HG03060 (cell line): ENCODE measurements around the gene TAF6.

Experiments
- ATAC-seq: cut with Tn5 transposase; IDR thresholded peaks from one replicate; pipeline ENCODE4 v1.9.1; 2021; ENCODE audit warnings: low read depth, moderate number of reproducible peaks; ENCODE audit not compliant: unreplicated experiment

TAF6 gene

DNA sequence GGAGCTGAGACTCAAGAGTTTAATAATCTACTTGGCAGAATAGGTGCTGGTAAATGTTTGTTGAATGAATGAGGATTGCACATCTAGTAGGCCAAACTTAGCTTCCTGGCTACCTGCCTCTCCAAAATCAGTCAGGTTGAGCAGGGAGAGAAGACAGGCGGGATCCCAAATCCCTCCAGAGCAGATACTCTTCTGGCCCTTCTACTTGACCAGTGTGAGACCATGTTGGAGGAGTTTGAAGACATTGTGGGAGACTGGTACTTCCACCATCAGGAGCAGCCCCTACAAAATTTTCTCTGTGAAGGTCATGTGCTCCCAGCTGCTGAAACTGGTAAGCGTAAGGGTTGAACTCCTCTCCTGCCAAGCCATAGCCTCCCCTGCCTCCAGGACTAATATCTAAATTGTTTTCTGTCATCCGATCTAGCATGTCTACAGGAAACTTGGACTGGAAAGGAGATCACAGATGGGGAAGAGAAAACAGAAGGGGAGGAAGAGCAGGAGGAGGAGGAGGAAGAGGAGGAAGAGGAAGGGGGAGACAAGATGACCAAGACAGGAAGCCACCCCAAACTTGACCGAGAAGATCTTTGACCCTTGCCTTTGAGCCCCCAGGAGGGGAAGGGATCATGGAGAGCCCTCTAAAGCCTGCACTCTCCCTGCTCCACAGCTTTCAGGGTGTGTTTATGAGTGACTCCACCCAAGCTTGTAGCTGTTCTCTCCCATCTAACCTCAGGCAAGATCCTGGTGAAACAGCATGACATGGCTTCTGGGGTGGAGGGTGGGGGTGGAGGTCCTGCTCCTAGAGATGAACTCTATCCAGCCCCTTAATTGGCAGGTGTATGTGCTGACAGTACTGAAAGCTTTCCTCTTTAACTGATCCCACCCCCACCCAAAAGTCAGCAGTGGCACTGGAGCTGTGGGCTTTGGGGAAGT, 5.4 kb upstream of the TAF6 start:
- no peak for ATAC-seq

DNA sequence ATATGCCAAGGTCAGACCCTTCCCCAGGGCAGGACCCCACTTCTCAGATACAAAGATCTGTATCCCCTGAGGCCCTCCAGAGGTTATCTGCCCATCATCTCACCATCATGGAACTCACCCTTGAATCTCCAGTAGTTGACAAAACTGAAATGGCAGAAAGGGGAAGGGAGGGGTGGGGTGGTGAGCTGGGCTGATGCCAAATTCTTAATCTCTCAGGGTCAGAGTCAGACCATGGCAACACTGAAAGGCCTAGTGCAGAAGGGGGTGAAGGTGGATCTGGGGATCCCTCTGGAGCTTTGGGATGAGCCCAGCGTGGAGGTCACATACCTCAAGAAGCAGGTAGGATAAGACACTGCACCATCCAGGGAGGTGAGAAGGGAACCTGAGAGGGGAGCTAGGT, 3.4 kb upstream of the TAF6 start:
- no peak for ATAC-seq

DNA sequence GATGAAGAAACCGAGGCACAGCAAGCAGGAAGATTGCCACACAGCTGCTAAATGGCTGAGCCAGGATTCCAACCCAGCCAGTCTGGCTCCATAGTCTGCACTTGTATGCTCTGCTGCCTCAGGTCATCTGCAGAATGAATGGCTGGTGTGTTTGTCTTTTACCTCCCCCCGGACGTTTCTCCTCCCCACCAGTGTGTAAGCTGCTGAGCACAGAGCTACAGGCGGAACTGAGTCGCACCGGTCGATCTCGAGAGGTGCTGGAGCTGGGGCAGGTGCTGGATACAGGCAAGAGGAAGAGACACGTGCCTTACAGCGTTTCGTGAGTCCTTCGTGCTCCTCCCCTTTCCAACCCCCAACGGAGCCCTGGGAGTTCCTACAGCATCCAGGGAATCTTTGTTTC, 2.9 kb upstream of the TAF6 start:
- ATAC-seq = no peak

DNA sequence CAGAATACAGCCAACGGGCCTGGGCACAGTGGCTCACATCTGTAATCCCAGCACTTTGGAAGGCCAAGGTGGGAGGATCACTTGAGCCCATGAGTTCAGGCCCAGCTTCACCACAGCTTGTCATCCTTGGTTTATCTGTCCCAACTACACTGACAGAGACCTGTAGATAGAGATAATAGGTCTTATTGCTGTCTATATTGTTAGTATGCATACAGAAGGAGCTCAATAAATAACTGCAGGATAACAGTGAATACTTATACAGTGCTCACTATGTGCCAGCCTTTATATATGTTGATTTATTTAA, 1.5 kb upstream of the TAF6 start:
- ATAC-seq = no peak

DNA sequence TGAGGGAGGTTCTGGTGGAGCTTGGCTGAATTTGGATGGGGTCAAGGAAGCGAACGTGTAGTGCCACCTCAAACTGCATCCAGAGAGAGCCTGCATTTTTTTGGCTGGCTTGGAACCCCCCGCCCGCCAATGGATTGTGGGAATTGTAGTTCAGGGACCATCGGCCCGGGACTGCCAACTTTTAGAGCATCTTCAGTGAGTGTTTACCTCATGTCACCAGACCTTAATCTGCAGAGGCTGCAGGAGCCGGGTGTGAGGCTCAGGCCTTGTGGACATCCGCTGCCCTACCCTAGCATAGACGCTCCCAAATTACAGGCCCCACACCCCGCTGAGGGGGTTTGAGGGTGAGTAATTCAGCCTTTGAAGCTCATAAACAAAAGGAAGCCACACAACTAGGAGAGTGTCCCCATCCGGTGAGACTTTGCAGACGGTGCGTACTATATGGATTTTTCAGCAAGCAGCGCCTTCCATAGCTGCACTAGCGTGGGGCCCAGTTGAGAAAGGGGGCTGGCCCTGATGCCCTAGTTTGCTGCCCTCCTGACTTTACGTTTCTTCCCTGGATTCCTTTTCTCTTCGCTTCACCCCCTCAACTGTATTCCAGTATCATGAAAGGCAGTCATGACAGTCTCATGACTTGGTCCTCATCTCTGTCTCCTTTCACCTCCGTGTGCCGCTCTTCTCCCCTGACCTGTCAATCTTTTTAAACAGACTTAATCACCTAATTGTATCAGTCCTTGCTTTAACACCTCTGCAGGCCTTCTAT, 993 bp upstream of the TAF6 start:
- ATAC-seq = no peak

DNA sequence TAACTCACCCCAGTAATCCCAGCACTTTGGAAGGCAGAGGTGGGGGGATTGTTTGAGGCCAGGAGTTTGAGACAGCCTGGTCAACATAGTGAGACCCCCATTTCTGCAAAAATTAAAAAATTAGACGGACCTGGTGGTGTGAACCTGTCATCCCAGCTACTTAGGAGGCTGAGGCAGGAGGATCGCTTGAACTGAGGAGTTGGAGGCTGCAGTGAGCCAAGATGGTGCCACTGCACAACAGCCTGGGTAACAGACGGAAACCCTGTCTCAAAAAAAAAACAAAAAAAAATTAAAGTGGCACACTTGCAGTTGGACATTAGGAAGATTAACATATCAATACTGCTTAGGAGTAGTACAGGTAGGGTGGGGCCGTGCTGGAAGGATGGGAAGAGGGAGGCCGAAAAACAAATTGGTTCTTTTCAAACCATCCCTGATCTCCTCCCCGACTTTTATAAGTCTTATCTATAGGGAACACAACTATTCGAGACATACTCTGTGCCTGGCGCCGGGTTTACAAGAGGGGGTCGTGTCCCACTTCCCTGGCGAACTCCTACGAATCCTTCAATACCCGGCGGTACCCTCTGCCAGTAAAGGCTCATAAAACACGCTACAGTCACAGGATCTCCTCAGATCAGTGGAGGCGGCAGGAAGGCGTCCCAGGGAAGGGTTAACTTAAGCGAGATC, 628 bp downstream of the TAF6 start:
- ATAC-seq = no peak

DNA sequence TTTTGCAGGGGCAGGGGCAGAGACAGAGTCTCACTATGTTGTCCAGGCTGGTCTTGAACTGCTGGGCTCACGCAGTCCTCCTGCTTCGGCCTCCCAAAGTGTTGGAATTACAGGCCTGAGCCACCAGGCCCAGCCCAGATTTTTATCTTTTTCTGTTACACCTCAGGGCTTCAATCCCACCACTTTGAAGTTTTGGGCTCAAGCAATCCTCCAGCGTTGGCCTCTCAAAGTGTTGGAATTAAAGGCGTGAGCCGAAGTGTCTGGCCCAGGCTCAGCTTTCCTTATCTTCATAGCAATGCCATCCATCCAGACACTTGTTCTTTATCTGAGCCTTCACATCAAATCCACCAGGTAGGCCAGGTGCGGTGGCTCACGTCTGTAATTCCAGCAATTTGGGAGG, 4.1 kb downstream of the TAF6 start:
- ATAC-seq = no peak

DNA sequence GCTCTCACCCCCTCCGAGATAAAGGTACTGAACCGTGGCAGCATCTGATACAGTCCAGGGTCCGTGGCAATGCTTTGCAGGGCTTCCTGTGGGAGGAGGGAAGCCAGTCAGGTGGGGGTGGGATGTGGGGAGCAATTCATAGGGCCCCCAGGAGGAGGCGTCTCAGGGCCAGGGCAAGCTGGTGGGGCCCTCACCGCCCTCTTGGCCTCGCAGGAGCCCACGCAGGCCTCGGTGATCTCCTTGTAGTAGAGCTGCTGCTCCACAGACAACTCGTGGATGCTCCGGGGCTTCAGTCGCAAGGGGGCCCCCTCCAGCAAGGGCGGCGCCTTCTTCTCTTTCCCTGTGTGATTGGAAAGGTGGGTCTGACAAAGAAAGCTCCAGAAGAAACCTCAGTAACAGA, 7.2 kb downstream of the TAF6 start:
- no peak for ATAC-seq

DNA sequence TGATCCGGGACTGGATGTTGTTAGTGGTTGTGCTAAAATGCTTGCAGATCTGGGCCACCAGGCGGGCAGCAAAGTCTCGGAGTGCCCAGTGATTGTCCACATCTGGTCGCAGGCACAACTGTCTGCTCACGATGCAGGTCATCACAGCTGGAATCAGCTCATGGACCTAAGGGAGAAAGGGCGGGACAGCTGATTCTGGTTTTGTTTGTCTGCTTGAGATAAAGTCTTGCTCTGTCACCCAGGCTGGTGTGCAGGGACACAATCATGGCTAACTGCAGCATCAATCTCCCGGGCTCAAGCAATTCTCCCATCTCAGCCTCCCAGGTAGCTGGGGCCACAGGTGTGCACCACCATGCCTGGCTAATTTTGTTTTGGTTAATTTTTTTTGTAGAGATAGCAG, 8.0 kb downstream of the TAF6 start:
- ATAC-seq = no peak

DNA sequence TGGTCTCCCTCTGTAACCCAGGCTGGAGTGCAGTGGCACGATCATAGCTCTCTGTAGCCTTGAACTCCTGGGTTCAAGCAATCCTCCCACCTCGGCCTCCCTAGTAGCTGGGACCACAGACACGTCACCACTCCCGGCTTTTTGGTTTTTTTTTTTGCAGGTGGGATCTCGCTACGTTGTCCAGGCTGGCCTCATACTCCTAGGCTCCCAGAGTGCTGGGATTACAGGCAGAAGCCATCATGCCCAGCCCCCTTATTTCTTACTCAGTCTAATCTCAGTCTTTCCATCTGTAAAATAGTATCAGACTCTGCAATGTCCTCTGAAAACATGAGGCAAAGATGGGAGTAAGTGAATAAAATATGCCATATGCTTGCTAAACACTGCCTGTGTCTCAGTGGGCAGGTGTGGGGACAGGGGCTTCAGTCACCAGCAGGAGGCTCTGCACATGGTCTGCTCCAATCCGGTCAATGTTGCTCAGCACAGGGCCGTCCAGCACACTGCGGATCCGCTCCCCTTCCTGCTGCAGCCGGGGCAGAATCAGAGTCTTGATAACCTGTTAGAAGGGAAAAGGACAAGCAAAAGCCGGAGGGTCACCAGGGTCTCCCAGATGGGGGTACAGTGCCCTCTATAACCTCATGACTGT, 9.5 kb downstream of the TAF6 start:
- ATAC-seq = no peak

DNA sequence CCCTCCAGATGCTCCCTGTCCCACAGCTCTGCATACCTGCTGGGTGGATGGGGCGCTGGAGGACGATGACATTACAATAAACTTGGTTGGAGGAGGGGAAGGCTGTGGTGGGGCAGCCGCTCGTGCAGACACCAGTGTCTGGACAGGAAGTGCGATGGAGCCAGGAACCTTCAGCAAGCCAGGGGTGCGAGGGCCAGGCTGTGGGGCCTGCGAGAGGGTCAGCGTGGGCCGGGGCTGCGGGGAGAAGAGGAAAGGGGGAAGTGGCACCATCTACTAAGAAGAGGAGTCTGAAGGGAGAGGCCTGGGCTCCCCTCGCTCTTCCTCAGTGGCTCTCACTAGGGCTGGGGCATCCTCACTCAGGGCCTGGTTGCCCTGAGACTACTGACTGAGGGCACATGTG, 11.3 kb downstream of the TAF6 start:
- ATAC-seq = no peak

DNA sequence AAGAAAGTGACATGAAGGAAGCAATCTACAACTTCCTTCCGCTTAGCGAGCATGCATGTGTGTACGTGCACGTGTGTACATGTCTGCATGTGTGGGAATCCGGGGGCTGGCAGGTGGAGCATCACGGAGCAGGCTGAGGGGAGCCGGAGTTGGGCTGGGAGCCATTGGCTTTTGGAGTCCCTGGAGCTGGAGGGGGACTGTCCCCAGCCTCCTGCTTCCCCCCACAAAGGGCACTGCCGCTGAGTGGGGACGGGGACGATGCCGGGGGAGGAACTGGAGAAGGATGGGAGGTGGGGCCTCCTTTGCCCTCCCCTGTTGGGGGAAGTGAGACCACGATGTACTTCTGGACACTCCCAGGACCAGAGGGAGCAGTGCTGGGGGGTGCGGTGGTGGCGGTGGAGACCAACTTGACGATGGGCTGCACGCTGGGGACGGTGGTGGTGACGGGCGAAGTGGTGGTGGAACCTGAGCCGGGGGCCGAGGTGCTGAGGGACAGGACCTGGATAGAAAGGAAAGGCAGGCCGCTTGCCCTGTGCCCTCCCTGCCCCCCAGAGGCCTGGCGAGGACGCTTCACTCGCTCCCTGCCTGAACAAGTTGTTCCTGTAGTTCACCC, 11.9 kb downstream of the TAF6 start:
- no peak for ATAC-seq

DNA sequence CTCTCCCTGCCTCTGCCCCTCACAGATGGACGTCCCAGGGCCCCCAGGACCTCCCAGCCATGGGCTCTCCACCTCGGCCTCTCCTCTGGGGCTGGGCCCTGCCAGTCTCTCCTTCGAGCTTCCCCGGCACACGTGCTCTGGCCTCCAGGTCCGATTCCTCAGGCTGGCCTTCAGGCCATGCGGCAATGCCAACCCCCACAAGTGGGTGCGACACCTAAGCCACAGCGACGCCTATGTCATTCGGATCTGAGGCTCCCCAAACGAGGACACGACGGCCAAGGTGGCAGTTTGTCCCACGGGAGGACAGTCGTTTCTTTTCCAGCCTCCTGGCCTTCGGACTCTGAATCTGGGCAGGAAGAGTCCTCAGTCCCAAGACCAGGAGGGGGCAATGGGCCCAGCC, 12.5 kb downstream of the TAF6 start:
- no peak for ATAC-seq

DNA sequence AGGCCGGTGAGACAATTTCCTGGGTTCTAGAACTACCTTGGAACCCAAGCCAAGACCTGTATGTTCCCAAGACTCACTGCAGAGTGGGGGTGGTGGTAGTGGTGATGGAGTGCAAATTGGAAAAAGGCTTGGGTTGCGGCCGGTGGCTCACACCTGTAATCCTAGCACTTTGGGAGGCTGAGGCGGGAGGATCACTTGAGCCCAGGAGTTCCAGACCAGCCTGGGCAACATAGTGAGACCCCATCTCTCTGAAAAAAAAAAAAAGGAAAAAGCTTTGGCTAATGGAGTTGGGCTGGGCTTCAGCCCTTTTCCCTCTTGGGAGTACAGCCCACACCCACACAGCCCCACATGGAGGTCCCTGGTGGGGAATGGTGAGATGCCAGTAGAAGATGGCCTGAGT, 13.6 kb downstream of the TAF6 start:
- ATAC-seq = no peak

DNA sequence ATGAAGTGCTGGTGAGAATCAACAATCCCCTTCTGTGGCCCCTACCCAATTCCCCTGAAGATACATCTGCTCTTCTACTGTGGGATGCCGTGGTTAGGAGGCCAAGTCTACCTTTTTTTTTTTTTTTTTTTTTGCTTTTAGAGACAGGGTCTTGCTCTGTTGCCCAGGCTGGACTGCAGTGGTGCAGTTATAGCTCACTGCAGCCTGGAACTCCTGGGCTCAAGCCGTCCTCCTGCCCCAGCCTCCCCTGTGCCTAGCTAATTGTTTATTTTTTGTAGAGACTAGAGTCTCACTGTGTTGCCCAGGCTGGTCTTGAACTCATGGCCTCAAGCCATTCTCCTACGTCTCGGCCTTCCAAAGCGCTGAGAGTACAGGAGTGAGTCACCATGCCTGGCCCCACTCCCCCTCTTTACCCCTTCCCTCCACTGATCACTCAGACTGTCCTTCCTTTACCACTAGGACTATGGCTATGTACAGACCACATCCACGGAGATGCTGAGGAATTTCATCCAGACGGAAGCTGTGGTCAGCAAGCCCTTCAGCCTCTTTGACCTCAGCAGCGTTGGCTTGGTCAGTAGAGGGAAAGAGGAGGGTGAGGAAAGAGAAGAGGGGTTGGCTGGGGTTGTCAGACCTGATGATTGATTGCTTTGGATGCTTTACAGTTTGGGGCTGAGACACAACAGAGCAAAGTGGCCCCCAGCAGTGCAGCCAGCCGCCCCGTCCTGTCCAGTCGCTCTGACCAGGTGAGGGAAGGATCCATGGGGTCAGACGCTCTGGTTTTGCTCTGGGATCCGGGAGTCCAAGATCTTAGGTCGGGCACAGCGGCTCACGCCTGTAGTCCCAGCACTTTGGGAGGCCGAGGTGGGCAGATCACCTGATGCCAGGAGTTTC, 16.0 kb downstream of the TAF6 start:
- ATAC-seq = no peak

DNA sequence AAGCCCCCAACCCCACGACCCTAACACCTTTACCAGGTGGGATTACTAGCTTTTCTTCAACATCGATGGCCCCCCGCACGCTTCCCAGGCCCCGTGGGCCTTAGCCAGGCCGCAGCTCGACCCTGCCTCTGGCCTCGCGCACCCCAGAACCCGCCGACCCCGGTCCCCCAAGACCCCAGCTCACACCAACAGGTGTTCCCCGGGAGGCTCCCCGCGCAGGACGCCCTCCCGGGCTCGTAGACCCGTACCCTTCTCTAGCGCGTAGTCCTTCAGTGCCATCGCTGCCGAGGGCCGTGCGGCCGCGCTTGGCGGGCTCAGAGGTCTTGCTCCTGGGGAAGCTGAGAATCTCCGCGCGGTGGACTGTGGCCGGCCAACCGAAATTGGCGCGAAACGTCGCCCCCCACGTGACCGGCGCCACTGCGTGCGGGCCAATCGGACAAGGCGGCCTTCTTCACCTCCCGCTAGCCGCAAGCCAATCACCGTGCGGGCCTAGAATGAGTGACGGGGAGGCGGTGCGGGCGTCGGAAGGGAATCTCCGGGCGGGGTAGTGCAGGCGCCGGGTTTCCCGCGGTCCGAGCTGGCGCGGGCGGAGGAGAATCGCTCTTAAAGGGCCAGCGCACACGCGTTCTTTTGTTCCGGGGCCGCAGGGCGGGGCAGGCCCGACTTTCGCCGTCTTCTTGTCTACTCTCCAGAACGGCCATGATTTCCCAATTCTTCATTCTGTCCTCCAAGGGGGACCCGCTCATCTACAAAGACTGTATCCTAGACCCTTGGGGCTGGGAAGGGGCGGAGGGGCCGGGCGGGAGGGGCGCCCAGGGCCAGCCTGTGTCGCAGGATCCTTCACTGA, 17.9 kb downstream of the TAF6 start, which contains the start of the genes AP4M1 and MCM7:
Gene AP4M1, plus strand, starts transcription at position 628 of the 847 bp plus-strand sequence. Its CDS starts 72 bp downstream, at position 700.
Gene MCM7, minus strand, starts transcription at position 382 of the 847 bp plus-strand sequence. Its CDS starts 103 bp downstream, at position 279.
- peak; percentile 62 for ATAC-seq

DNA sequence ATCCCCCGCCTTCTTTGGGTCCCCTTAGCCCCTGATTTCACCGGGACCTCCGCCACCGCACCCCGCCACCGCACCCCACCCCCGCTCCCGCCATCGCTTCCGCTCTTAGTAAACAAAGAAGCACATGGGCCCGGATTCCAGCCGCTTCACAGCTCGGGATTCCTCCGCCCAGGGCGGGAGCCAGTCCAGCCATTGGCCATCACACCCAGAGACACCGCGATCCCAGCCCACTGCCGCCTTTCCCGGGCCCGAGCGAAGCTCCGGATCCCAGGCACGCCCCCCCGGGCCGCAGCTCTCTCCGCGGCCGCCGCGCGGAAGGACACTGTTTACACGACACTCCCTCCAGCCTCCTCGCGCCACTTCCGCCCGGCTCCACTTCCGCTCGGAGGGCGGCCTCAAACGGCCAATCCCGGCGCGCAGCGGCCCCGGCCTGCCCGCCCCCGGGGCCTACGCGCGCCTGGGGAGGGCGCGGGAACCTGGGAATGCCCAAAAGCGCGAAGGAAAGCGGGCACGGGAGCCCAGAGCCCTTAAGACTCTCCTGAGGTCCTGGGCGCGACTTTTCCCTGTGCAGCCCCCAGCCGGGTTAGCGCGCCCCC, 18.6 kb downstream of the TAF6 start:
- ATAC-seq = peak; percentile 34

DNA sequence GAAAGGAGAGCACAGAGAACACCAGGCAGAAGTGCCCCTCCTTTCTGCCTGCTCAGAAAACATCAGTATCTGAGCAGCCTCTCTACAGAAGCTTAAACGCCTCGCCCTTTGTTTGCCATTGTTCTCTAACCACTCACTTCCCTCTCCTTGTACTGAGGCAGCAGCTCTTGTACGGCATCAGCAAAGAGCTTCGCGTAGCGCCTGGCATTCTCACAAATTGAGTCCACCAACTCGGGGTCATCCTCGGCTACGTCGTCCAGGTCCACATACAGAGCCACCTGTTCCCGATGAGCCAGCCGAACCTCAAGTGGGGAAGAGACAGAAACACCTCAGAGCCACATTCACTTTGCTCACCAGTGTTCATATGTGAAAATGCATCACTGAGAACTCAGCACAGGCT, 19.7 kb downstream of the TAF6 start:
- ATAC-seq = no peak
